AG04449 (cell line): ENCODE measurements around the gene ZNF497.
A peak's percentile ranks its signal among the peaks of the same experiment; 100 is the strongest.

Source experiments
- CTCF ChIA-PET: fragments of 350-600 bp; formaldehyde crosslinking; extraction: SDS; loops from one replicate; lab custom pipeline; 2021; ENCODE audit warnings: antibody characterized with exemption; lab: Yijun Ruan, JAX
- POLR2A ChIA-PET: fragments of 400-600, 350-600 bp; formaldehyde crosslinking; extraction: SDS; loops from one replicate; lab custom pipeline; 2020; ENCODE audit warnings: antibody characterized with exemption, inconsistent platforms; lab: Yijun Ruan, JAX
- DNase-seq: peaks from one replicate; pipeline ENCODE4 v3.0.0-alpha.2; 2010; ENCODE audit warnings: low read depth, low spot score
- H3K4me3 ChIP-seq: 2 replicates; pipeline ENCODE4 v1.5.1; 2011; ENCODE audit warnings: low read depth, mild to moderate bottlenecking, control low read depth, low read length
- CTCF ChIP-seq: IDR thresholded peaks from one replicate; pipeline ENCODE4 v1.5.1; 2011; ENCODE audit warnings: mild to moderate bottlenecking, moderate library complexity, low read length, control low read depth, inconsistent platforms; ENCODE audit not compliant: insufficient read depth; ENCODE audit errors: missing control alignments

The ZNF497 gene

GRCh38 chr19:58305932-58306323 lies 56.6 kb downstream of the ZNF497 start:
- ChIA-PET CTCF (interaction anchor here (1.4 kb wide), 1 partner anchor 13 kb away, joined by 5 read pairs; no protein-coding TSS in a partner anchor), POLR2A (interaction anchor here (0.6 to 1.3 kb wide), 3 partner anchors 12 to 170 kb away, joined by 3 to 4 read pairs (median 3); partner anchors contain the start of genes ZNF446 and ZSCAN22)
- peak overlapping the region; percentile 99 for H3K4me3 ChIP-seq
- no peak for DNase-seq
- TF ChIP-seq CTCF: no peak

DNA sequence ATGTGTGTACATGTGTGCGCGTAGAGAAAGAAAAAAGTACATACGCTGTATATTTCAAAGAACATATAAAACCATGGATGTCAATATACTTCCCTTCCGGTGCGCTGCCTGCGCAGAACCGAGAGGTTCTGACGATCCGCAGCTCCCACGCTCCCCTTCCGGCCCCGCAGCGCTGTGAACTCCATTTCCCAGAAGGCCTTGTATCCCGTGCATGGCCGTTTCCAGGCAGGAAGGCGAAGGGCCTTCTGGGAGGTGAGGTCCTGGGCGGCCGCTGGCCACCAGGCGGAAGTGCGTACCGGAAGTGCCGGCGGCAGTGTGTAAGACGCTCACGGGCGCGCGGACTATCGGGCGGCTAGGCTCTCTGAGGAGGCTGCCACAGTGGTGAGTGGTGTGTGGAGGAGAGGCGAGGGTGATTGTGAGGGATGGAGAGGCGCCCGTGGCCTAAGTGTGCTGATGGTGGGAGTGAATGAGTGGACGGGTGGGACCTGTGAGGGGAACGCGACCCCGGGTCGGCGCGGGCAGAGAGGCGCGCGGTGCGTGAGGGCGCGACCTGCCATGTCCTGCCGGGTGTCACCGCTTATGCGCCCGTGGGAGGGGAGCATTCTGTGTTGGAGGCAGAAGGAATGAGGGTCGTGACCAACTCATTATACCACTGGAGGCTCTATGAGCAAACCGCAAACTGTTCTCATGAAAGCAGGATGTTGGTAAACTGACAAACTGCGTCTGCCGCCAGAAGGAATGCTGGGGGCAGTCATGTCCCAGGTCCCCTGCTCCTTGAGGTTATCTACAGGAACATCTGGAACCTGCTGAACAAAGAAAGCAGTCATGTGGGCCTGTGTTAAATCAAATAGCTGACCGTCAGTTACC lies 57.3 kb downstream of the ZNF497 start, which contains the start of gene ERVK3-1:
TSS of gene ERVK3-1 (plus strand) at position 313 of the 867 bp plus-strand sequence. CDS start 6,792 bp downstream, outside the sequence.
- no peak for TF ChIP-seq CTCF
- DNase-seq: peak; percentile 88
- CTCF ChIA-PET: interaction anchor here (1.4 kb wide), 1 partner anchor 14 kb away, joined by 5 read pairs; no protein-coding TSS in a partner anchor
- POLR2A ChIA-PET: interaction anchor here (0.6 to 1.3 kb wide), 4 partner anchors 12 to 170 kb away, joined by 3 to 5 read pairs (median 4); partner anchors contain the start of genes ZNF446 and ZSCAN22
- peak within 1 kb of the TSS; percentile 99 for H3K4me3 ChIP-seq

DNA sequence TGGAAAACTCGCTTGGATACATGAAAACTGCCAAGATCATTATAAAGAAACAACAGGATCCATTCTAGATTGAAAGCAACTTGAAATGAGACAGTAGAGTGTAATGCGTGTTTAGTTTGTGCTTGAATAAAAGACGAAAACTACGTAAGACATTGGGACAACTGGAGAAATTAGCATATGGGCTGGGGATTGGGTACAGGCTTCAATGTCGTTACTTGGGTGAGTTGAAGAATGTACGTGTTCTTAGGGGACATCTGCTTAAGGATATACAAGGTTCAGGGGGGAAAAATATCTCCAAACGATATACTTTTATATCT lies 57.8 kb downstream of the ZNF497 start:
- no peak for DNase-seq
- no peak for TF ChIP-seq CTCF
- ChIA-PET CTCF (no interaction called here), POLR2A (interaction anchor here (0.6 to 1.3 kb wide), 2 partner anchors 13 to 22 kb away, joined by 4 to 5 read pairs; partner anchors contain the start of gene ZSCAN22)
- peak overlapping the region; percentile 99 for H3K4me3 ChIP-seq
